HepG2 (cell line): Measurements from ENCODE around the gene OGFR. TPM values are rescaled to one million over a fixed set of nuclear protein-coding genes. Genes with fewer than 3 reads are reported as not detected.

Experiments used
- CCDC6 ChIP-seq: sonication (generic); formaldehyde crosslinking; IDR thresholded peaks from 2 replicates; pipeline ENCODE4 v1.8.1; 2022; ENCODE audit warnings: mild to moderate bottlenecking, missing genetic modification reagents, moderate library complexity
- DR1 ChIP-seq: sonication (generic); formaldehyde crosslinking; IDR thresholded peaks from 2 replicates; pipeline ENCODE4 v1.8.0; 2021; ENCODE audit warnings: mild to moderate bottlenecking, missing genetic modification reagents, inconsistent platforms
- ELF1 ChIP-seq: sonication (generic); formaldehyde crosslinking; IDR thresholded peaks from 2 replicates; pipeline ENCODE4 v1.4.0; 2020; ENCODE audit warnings: missing genetic modification reagents
- FOXA1 ChIP-seq, 2 experiments: fragments of 450-650 bp in 1 of 2; sonication (generic) in 1 of 2; formaldehyde crosslinking in 1 of 2; IDR thresholded peaks; 2 replicates each; pipeline versions ENCODE4 v1.4.0 to v1.6.1; 2016 to 2020; ENCODE audit warnings: missing genetic modification reagents in 1 of 2
- FOXO1 ChIP-seq: sonication (generic); formaldehyde crosslinking; IDR thresholded peaks from 2 replicates; pipeline ENCODE4 v1.4.0; 2020; ENCODE audit warnings: missing genetic modification reagents
- GPN1 ChIP-seq: sonication (generic); formaldehyde crosslinking; IDR thresholded peaks from 2 replicates; pipeline ENCODE4 v1.5.1; 2020; ENCODE audit warnings: missing genetic modification reagents, borderline replicate concordance
- IRX3 ChIP-seq: sonication (generic); formaldehyde crosslinking; IDR thresholded peaks from 2 replicates; pipeline ENCODE4 v1.8.1; 2023; ENCODE audit warnings: mild to moderate bottlenecking, low read depth, missing genetic modification reagents, borderline replicate concordance
- JUN ChIP-seq: sonication (generic); formaldehyde crosslinking; IDR thresholded peaks from 2 replicates; pipeline ENCODE4 v1.4.0; 2020; ENCODE audit warnings: mild to moderate bottlenecking, missing genetic modification reagents
- MEIS2 ChIP-seq: sonication (generic); formaldehyde crosslinking; IDR thresholded peaks from 2 replicates; pipeline ENCODE4 v1.9.0; 2021; ENCODE audit warnings: mild to moderate bottlenecking, missing genetic modification reagents
- SOX6 ChIP-seq, 2 experiments: fragments of 450-650 bp in 1 of 2; sonication (generic) in 1 of 2; formaldehyde crosslinking in 1 of 2; IDR thresholded peaks; 2 replicates each; pipeline versions ENCODE4 v1.4.0 to v1.6.1; 2017 to 2020; ENCODE audit warnings: antibody characterized with exemption in 1 of 2, mild to moderate bottlenecking in 1 of 2, missing genetic modification reagents in 1 of 2
- TOPORS ChIP-seq: sonication (generic); formaldehyde crosslinking; IDR thresholded peaks from 2 replicates; pipeline ENCODE4 v1.8.0; 2023; ENCODE audit warnings: mild to moderate bottlenecking, missing genetic modification reagents
- ZNF24 ChIP-seq: fragments of 450-650 bp; IDR thresholded peaks from 2 replicates; pipeline ENCODE4 v1.6.1; 2017; ENCODE audit warnings: antibody characterized with exemption, mild to moderate bottlenecking
- ZNF251 ChIP-seq: sonication (generic); formaldehyde crosslinking; IDR thresholded peaks from 2 replicates; pipeline ENCODE4 v1.9.0; 2021; ENCODE audit warnings: mild to moderate bottlenecking, missing genetic modification reagents
- ZNF510 ChIP-seq: sonication (generic); formaldehyde crosslinking; IDR thresholded peaks from 2 replicates; pipeline ENCODE4 v1.4.0; 2020; ENCODE audit warnings: low read depth, mild to moderate bottlenecking, missing genetic modification reagents
- ZNF720 ChIP-seq: sonication (generic); formaldehyde crosslinking; IDR thresholded peaks from 2 replicates; pipeline ENCODE4 v1.4.0; 2020; ENCODE audit warnings: missing genetic modification reagents
- ZNF746 ChIP-seq: sonication (generic); formaldehyde crosslinking; IDR thresholded peaks from 2 replicates; pipeline ENCODE4 v1.8.0; 2022; ENCODE audit warnings: mild to moderate bottlenecking, missing genetic modification reagents
- polyA plus RNA-seq, 8 experiments: library from polyadenylated mRNA; depleted of rRNA in 3 of 8; stranded (reverse) in 7 of 8; unstranded in 1 of 8; fragments of >200 nt; fragmentation: Illumina TruSeq in 4 of 8; extraction: Trizol in 4 of 8; gene quantifications; 2 replicates each; pipeline versions ENCODE4 v1.2.1 to v1.2.3, GENCODE V29; 2011 to 2016; ENCODE audit warnings: low read depth in 4 of 8, missing spikeins in 1 of 8, mixed read lengths in 1 of 8; ENCODE audit not compliant: insufficient read depth in 1 of 8
- total RNA-seq, 5 experiments: library from RNA; depleted of rRNA; stranded (reverse); fragments of >200 nt; fragmentation: Illumina TruSeq; extraction: Trizol; gene quantifications; 2 replicates each; pipeline ENCODE4 v1.2.3, GENCODE V29; 2016; ENCODE audit warnings: low read depth in 1 of 5
- TF ChIP-seq, protein P1 (sequence below): sonication (generic); formaldehyde crosslinking; IDR thresholded peaks from 2 replicates; pipeline ENCODE4 v1.5.1; 2020; ENCODE audit warnings: mild to moderate bottlenecking, missing genetic modification reagents, borderline replicate concordance
- TF ChIP-seq, protein P2 (sequence below): sonication (generic); formaldehyde crosslinking; IDR thresholded peaks from one replicate; pipeline ENCODE4 v1.5.1; 2020; ENCODE audit warnings: mild to moderate bottlenecking, missing genetic modification reagents; ENCODE audit errors: not compliant biosample characterization

Gene OGFR
- total and polyA plus RNA-seq, 2 of the 13 experiments (the other 11 are each of a cell fraction or from before 2014, with no cell fraction given), result 47.7 to 81.8 TPM

DNA sequence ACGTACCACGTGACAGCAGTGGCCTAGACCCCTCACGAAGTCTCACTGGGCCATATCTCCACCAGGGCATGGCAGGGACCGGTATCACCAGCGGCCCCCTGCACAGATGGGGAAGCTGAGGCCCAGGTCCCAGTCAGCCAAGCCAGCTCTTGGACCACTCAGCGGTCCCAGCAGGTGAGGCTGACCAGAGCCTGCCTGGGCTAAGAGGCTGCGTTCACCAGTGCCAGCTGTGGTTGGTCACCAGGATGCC, 11.0 kb upstream of the OGFR start (continued):
- no peak for TF ChIP-seq ZNF510 (CRISPR knock-in tag)
- TF ChIP-seq ZNF24, result no peak
- TF ChIP-seq IRX3, result no peak
- no peak for TF ChIP-seq TOPORS (CRISPR knock-in tag)
- peak; percentile 69; the same call in 1 of the 2 replicates for TF ChIP-seq MEIS2
- no peak for TF ChIP-seq FOXA1 (IDR thresholded peaks at IDR 0.05)
- TF ChIP-seq FOXA1 (CRISPR knock-in tag; IDR thresholded peaks at IDR 0.05), result peak; percentile 21; the same call in 1 of the 2 replicates
- TF ChIP-seq ELF1 (CRISPR knock-in tag), result no peak
- TF ChIP-seq JUN (CRISPR knock-in tag), result no peak
- TF ChIP-seq, protein P1, sequence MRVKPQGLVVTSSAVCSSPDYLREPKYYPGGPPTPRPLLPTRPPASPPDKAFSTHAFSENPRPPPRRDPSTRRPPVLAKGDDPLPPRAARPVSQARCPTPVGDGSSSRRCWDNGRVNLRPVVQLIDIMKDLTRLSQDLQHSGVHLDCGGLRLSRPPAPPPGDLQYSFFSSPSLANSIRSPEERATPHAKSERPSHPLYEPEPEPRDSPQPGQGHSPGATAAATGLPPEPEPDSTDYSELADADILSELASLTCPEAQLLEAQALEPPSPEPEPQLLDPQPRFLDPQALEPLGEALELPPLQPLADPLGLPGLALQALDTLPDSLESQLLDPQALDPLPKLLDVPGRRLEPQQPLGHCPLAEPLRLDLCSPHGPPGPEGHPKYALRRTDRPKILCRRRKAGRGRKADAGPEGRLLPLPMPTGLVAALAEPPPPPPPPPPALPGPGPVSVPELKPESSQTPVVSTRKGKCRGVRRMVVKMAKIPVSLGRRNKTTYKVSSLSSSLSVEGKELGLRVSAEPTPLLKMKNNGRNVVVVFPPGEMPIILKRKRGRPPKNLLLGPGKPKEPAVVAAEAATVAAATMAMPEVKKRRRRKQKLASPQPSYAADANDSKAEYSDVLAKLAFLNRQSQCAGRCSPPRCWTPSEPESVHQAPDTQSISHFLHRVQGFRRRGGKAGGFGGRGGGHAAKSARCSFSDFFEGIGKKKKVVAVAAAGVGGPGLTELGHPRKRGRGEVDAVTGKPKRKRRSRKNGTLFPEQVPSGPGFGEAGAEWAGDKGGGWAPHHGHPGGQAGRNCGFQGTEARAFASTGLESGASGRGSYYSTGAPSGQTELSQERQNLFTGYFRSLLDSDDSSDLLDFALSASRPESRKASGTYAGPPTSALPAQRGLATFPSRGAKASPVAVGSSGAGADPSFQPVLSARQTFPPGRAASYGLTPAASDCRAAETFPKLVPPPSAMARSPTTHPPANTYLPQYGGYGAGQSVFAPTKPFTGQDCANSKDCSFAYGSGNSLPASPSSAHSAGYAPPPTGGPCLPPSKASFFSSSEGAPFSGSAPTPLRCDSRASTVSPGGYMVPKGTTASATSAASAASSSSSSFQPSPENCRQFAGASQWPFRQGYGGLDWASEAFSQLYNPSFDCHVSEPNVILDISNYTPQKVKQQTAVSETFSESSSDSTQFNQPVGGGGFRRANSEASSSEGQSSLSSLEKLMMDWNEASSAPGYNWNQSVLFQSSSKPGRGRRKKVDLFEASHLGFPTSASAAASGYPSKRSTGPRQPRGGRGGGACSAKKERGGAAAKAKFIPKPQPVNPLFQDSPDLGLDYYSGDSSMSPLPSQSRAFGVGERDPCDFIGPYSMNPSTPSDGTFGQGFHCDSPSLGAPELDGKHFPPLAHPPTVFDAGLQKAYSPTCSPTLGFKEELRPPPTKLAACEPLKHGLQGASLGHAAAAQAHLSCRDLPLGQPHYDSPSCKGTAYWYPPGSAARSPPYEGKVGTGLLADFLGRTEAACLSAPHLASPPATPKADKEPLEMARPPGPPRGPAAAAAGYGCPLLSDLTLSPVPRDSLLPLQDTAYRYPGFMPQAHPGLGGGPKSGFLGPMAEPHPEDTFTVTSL (CRISPR knock-in tag), result no peak
- no peak for TF ChIP-seq SOX6 (IDR thresholded peaks at IDR 0.05)
- TF ChIP-seq SOX6 (CRISPR knock-in tag; IDR thresholded peaks at IDR 0.05), result no peak; the same call in 1 of the 2 replicates
- no peak for TF ChIP-seq FOXO1 (CRISPR knock-in tag)
- TF ChIP-seq DR1 (CRISPR knock-in tag), result no peak
- TF ChIP-seq GPN1, result no peak; the same call in 1 of the 2 replicates
- TF ChIP-seq CCDC6 (CRISPR knock-in tag), result no peak
- TF ChIP-seq, protein P2, sequence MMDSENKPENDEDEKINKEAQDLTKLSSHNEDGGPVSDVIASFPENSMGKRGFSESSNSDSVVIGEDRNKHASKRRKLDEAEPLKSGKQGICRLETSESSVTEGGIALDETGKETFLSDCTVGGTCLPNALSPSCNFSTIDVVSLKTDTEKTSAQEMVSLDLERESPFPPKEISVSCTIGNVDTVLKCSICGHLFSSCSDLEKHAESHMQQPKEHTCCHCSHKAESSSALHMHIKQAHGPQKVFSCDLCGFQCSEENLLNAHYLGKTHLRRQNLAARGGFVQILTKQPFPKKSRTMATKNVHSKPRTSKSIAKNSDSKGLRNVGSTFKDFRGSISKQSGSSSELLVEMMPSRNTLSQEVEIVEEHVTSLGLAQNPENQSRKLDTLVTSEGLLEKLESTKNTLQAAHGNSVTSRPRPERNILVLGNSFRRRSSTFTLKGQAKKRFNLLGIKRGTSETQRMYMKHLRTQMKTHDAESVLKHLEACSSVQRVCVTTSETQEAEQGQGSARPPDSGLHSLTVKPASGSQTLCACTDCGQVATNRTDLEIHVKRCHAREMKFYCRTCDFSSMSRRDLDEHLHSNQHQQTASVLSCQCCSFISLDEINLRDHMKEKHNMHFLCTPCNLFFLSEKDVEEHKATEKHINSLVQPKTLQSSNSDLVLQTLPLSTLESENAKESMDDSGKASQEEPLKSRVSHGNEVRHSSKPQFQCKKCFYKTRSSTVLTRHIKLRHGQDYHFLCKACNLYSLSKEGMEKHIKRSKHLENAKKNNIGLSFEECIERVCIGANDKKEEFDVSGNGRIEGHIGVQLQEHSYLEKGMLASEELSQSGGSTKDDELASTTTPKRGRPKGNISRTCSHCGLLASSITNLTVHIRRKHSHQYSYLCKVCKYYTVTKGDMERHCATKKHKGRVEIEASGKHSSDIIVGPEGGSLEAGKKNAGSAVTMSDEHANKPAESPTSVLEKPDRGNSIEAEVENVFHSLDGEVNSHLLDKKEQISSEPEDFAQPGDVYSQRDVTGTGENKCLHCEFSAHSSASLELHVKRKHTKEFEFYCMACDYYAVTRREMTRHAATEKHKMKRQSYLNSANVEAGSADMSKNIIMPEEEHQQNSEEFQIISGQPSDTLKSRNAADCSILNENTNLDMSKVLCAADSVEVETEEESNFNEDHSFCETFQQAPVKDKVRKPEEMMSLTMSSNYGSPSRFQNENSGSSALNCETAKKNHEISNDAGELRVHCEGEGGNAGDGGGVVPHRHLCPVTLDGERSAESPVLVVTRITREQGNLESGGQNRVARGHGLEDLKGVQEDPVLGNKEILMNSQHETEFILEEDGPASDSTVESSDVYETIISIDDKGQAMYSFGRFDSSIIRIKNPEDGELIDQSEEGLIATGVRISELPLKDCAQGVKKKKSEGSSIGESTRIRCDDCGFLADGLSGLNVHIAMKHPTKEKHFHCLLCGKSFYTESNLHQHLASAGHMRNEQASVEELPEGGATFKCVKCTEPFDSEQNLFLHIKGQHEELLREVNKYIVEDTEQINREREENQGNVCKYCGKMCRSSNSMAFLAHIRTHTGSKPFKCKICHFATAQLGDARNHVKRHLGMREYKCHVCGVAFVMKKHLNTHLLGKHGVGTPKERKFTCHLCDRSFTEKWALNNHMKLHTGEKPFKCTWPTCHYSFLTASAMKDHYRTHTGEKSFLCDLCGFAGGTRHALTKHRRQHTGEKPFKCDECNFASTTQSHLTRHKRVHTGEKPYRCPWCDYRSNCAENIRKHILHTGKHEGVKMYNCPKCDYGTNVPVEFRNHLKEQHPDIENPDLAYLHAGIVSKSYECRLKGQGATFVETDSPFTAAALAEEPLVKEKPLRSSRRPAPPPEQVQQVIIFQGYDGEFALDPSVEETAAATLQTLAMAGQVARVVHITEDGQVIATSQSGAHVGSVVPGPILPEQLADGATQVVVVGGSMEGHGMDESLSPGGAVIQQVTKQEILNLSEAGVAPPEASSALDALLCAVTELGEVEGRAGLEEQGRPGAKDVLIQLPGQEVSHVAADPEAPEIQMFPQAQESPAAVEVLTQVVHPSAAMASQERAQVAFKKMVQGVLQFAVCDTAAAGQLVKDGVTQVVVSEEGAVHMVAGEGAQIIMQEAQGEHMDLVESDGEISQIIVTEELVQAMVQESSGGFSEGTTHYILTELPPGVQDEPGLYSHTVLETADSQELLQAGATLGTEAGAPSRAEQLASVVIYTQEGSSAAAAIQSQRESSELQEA (CRISPR knock-in tag), result peak; percentile 92
- TF ChIP-seq ZNF720 (CRISPR knock-in tag), result no peak
- TF ChIP-seq ZNF746 (CRISPR knock-in tag), result 0 out of 2 replicates have a peak, but pooled peaks have one; percentile 26
- TF ChIP-seq ZNF251, result no peak
